ENCODE results near the gene OR52M1. TPM values are rescaled to one million over a fixed set of nuclear protein-coding genes. Genes with fewer than 3 reads are reported as not detected.

The OR52M1 gene
- total RNA-seq, 1 donor from 2014 or later = not detected

DNA sequence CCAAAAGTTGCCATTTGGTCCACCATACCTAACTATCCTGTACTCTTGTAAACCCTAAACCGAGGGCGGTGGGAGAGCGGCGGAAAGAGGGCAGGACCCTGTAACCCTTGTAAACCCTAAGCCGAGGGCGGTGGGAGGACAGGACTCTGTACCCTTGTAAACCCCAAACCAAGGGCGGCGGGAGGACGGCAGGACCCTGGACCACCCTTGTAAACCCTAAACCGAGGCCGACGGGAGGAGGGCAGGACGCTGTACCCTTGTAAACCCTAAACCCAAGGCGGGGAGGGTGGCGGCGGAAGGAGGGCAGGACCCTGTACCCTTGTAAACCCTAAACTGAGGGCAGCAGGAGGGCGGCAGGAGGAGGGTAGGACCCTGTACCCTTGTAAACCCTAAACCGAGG is 24.1 kb downstream of the OR52M1 start:
- intact Hi-C loops (cut with DNase I) = no loop called here
- DNase-seq (no peak), ATAC-seq (no peak)
- H3K27me3 ChIP-seq = no peaks in the 10 kb centered on the region
- no peak for TF ChIP-seq CTCF (IDR thresholded peaks at IDR 0.05)
- no peak overlapping the region for H3K27ac ChIP-seq
- H3K36me3 ChIP-seq = no peaks in the 10 kb centered on the region
- H3K4me3 ChIP-seq = no peak overlapping the region
- no peaks in the 10 kb centered on the region for H3K4me1 ChIP-seq
- H3K9me3 ChIP-seq = no peaks in the 10 kb centered on the region

DNA sequence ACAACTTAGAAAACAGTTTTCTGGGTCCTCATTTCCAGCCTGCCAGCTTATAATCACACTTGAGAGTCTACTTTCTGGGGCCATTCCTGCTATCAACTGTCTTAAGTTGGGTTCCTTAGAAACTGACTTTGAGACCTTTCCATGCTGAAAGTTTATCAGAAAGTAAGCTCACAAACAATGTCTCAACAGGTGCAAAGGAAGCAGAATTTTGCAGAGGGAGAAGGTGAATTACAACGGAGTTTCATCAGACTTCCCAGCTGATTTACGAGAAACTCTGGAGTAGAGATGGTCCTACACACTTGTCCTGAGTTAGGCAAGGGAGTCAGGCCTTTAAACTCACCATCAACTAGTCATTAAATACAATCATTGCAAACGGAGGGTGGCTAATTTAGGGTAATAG is 31.9 kb downstream of the OR52M1 start:
- no peak for TF ChIP-seq CTCF (IDR thresholded peaks at IDR 0.05)
- ATAC-seq (no peak), DNase-seq (no peak)
- no peaks in the 10 kb centered on the region for H3K4me1 ChIP-seq
- no peak overlapping the region for H3K4me3 ChIP-seq
- H3K27me3 ChIP-seq = peaks cover 5% of the 10 kb centered on the region
- H3K9me3 ChIP-seq = no peaks in the 10 kb centered on the region
- no peaks in the 10 kb centered on the region for H3K36me3 ChIP-seq
- intact Hi-C loops (cut with DNase I) = no loop called here
- no peak overlapping the region for H3K27ac ChIP-seq

GRCh38 chr11:4577761-4578160 is 32.8 kb downstream of the OR52M1 start:
- ATAC-seq (no peak), DNase-seq (no peak)
- Histone ChIP-seq H3K27me3 (peaks cover 5% of the 10 kb centered on the region), H3K27ac (no peak overlapping the region), H3K4me3 (no peak overlapping the region), H3K4me1 (no peaks in the 10 kb centered on the region), H3K36me3 (no peaks in the 10 kb centered on the region), H3K9me3 (no peaks in the 10 kb centered on the region)
- intact Hi-C loops (cut with DNase I) = no loop called here
- TF ChIP-seq CTCF (IDR thresholded peaks at IDR 0.05) = no peak

GRCh38 chr11:4578624-4579023 is 33.6 kb downstream of the OR52M1 start:
- no peak for ATAC-seq
- peaks cover 5% of the 10 kb centered on the region for H3K27me3 ChIP-seq
- H3K9me3 ChIP-seq = no peaks in the 10 kb centered on the region
- no peak for DNase-seq
- intact Hi-C loops (cut with DNase I) = no loop called here
- no peaks in the 10 kb centered on the region for H3K4me1 ChIP-seq
- TF ChIP-seq CTCF (IDR thresholded peaks at IDR 0.05) = no peak
- H3K27ac ChIP-seq = no peak overlapping the region
- no peak overlapping the region for H3K4me3 ChIP-seq
- H3K36me3 ChIP-seq = no peaks in the 10 kb centered on the region

DNA sequence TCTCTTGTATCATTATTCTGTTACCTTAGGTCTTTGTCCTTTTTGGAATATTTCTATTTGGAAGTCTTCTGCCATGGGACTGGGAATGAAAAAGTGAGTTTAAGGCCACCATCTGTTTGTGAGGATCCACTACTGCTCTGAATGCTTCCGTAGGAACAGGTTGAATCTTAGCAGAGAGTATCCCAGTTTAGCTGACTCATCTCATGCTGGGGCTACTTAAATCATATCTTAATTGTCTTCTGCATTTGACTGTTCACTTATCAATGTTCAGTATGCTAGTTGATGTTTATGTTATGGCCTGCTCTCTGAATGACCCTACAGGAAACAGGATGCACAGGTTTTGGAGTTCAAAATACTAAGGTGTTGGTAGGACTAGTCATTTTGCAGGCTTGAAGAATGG is 35.1 kb downstream of the OR52M1 start:
- Histone ChIP-seq H3K9me3 (no peaks in the 10 kb centered on the region), H3K36me3 (no peaks in the 10 kb centered on the region), H3K4me3 (no peak overlapping the region), H3K4me1 (no peaks in the 10 kb centered on the region), H3K27ac (no peak overlapping the region), H3K27me3 (peaks cover 5% of the 10 kb centered on the region)
- DNase-seq (no peak), ATAC-seq (no peak)
- no peak for TF ChIP-seq CTCF (IDR thresholded peaks at IDR 0.05)
- intact Hi-C loops (cut with DNase I) = no loop called here

GRCh38 chr11:4581443-4581842 is 36.5 kb downstream of the OR52M1 start, which contains the start of gene OR52I2:
Gene OR52I2, plus strand, starts transcription at chr11:4581743.
- no peaks in the 10 kb centered on the region for H3K36me3 ChIP-seq
- no peak for DNase-seq
- H3K9me3 ChIP-seq = no peaks in the 10 kb centered on the region
- H3K27me3 ChIP-seq = peaks cover 5% of the 10 kb centered on the region
- intact Hi-C loops (cut with DNase I) = no loop called here
- no peaks in the 10 kb centered on the region for H3K4me1 ChIP-seq
- ATAC-seq = no peak
- TF ChIP-seq CTCF (IDR thresholded peaks at IDR 0.05) = no peak
- no peak within 1 kb of the TSS for H3K27ac ChIP-seq
- no peak within 1 kb of the TSS for H3K4me3 ChIP-seq

Measured in upper lobe of right lung (tissue), 1 donor.